ENCODE measurements around the gene ASIC3. TPM values are rescaled to one million over a fixed set of nuclear protein-coding genes. Genes with fewer than 3 reads are reported as not detected.

The ASIC3 gene
- total RNA-seq, 1 donor from 2014 or later = 7.2 TPM

GRCh38 chr7:151032936-151033863, 15.1 kb upstream of the ASIC3 start:
- Mint-ChIP-seq H3K27ac (no peak overlapping the region), H3K36me3 (peaks cover 7% of the 10 kb centered on the region), H3K9me3 (no peaks in the 10 kb centered on the region), H3K4me1 (peaks cover 10% of the 10 kb centered on the region), H3K27me3 (ENCODE audit: low read depth) (no peaks in the 10 kb centered on the region), H3K4me3 (no peak overlapping the region)
- no peak for TF ChIP-seq CTCF (IDR thresholded peaks at IDR 0.05; ENCODE audit: unreplicated experiment)
- no peak for DNase-seq (ENCODE audit: low spot score in 2 of 2, unreplicated experiment in 2 of 2)

- Mint-ChIP-seq H3K9me3 (no peaks in the 10 kb centered on the region), H3K4me3 (no peak overlapping the region), H3K4me1 (peaks cover 10% of the 10 kb centered on the region), H3K36me3 (peaks cover 7% of the 10 kb centered on the region), H3K27me3 (ENCODE audit: low read depth) (no peaks in the 10 kb centered on the region), H3K27ac (no peak overlapping the region)
- DNase-seq (ENCODE audit: low spot score in 2 of 2, unreplicated experiment in 2 of 2) = no peak
- no peak for TF ChIP-seq CTCF (IDR thresholded peaks at IDR 0.05; ENCODE audit: unreplicated experiment)
Observed at GRCh38 chr7:151033864-151034249, 14.5 kb upstream of the ASIC3 start.

- no peaks in the 10 kb centered on the region for H3K27me3 Mint-ChIP-seq (ENCODE audit: low read depth)
- no peaks in the 10 kb centered on the region for H3K9me3 Mint-ChIP-seq
- H3K27ac Mint-ChIP-seq = no peak overlapping the region
- DNase-seq (ENCODE audit: low spot score in 2 of 2, unreplicated experiment in 2 of 2) = no peak
- H3K36me3 Mint-ChIP-seq = peaks cover 7% of the 10 kb centered on the region
- peaks cover 12% of the 10 kb centered on the region for H3K4me1 Mint-ChIP-seq
- TF ChIP-seq CTCF (IDR thresholded peaks at IDR 0.05; ENCODE audit: unreplicated experiment) = no peak
- no peak overlapping the region for H3K4me3 Mint-ChIP-seq
Observed at GRCh38 chr7:151034312-151035025, 13.9 kb upstream of the ASIC3 start.

GRCh38 chr7:151035026-151035717, 13.2 kb upstream of the ASIC3 start:
- H3K9me3 Mint-ChIP-seq = no peaks in the 10 kb centered on the region
- H3K27ac Mint-ChIP-seq = no peak overlapping the region
- no peak for TF ChIP-seq CTCF (IDR thresholded peaks at IDR 0.05; ENCODE audit: unreplicated experiment)
- H3K36me3 Mint-ChIP-seq = peaks cover 5% of the 10 kb centered on the region
- H3K27me3 Mint-ChIP-seq (ENCODE audit: low read depth) = no peaks in the 10 kb centered on the region
- DNase-seq (ENCODE audit: low spot score in 2 of 2, unreplicated experiment in 2 of 2) = no peak
- no peak overlapping the region for H3K4me3 Mint-ChIP-seq
- H3K4me1 Mint-ChIP-seq = peaks cover 16% of the 10 kb centered on the region

- Mint-ChIP-seq H3K27ac (no peak overlapping the region), H3K4me1 (peaks cover 17% of the 10 kb centered on the region), H3K36me3 (peaks cover 5% of the 10 kb centered on the region), H3K27me3 (ENCODE audit: low read depth) (no peaks in the 10 kb centered on the region), H3K9me3 (no peaks in the 10 kb centered on the region), H3K4me3 (no peak overlapping the region)
- DNase-seq (ENCODE audit: low spot score in 2 of 2, unreplicated experiment in 2 of 2) = no peak
- TF ChIP-seq CTCF (IDR thresholded peaks at IDR 0.05; ENCODE audit: unreplicated experiment) = no peak
Observed at GRCh38 chr7:151035902-151036301, 12.4 kb upstream of the ASIC3 start.

Measured in mesothelial cell of epicardium (in vitro differentiated cells).